ENCODE results near the gene LYL1.

The LYL1 gene

GRCh38 chr19:13071444-13072187 lies 31.0 kb downstream of the LYL1 start:
- no peak for DNase-seq

GRCh38 chr19:13070425-13071140 lies 32.1 kb downstream of the LYL1 start:
- no peak for DNase-seq

- DNase-seq, result no peak
Measured at GRCh38 chr19:13069415-13070359, 33.0 kb downstream of the LYL1 start.

- DNase-seq, result no peak
Measured at GRCh38 chr19:13068085-13068846, 34.4 kb downstream of the LYL1 start.

- DNase-seq, result no peak
Measured at GRCh38 chr19:13066933-13067807, 35.5 kb downstream of the LYL1 start.

GRCh38 chr19:13066226-13066625 lies 36.4 kb downstream of the LYL1 start:
- no peak for DNase-seq

- DNase-seq, result no peak
Measured at GRCh38 chr19:13064092-13064489, 38.6 kb downstream of the LYL1 start.

- DNase-seq, result no peak
Measured at GRCh38 chr19:13063461-13064091, 39.1 kb downstream of the LYL1 start.

GRCh38 chr19:13062317-13062716 lies 40.3 kb downstream of the LYL1 start:
- no peak for DNase-seq

- DNase-seq, result peak; percentile 55
Measured at GRCh38 chr19:13060964-13061927, 41.4 kb downstream of the LYL1 start.

- DNase-seq, result peak; percentile 64
Measured at GRCh38 chr19:13060233-13060963, 42.3 kb downstream of the LYL1 start.

GRCh38 chr19:13058951-13059660 lies 43.6 kb downstream of the LYL1 start:
- DNase-seq, result no peak

- no peak for DNase-seq
Measured at GRCh38 chr19:13057744-13058143, 44.9 kb downstream of the LYL1 start.

- no peak for DNase-seq
Measured at GRCh38 chr19:13057147-13057572, 45.5 kb downstream of the LYL1 start.

GRCh38 chr19:13056052-13056660 lies 46.5 kb downstream of the LYL1 start:
- peak; percentile 95 for DNase-seq

GRCh38 chr19:13055213-13056051 lies 47.2 kb downstream of the LYL1 start:
- DNase-seq, result peak; percentile 96
